Measurements from ENCODE around the gene TOM1L2.

TOM1L2 gene

DNA sequence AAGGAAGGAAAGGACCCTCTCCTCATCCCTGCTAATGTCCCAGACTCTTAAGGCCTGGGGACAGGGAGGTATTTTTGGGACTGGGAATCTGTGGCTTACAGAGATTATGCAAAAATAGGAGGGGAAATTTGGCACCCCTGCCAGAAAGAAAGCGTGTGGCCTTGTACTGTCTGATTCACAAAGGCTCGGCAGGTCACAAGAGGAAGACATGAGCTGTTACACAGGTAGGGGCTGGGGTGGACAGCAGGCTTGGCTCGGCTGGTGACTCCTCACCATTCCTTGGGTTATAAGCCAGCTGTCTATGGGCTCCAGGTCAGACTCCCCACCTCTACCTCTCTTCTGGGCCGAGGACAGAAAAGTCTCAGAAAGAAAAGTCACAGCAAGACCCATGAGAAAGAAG, 114.7 kb downstream of the TOM1L2 start:
- Histone ChIP-seq H3K79me2 (ENCODE audit: insufficient read depth, low read depth) (no peaks in the 10 kb centered on the region), H3K27me3 (ENCODE audit: insufficient read depth, low read depth) (no peaks in the 10 kb centered on the region), H3K9ac (no peak overlapping the region), H3K4me2 (no peak overlapping the region), H3K4me3 (IDR thresholded peaks at IDR 0.05; ENCODE audit: insufficient read depth, low read depth, low read length) (no peak overlapping the region), H3K27ac (no peak overlapping the region), H2AFZ (ENCODE audit: low read depth) (no peak overlapping the region), H4K20me1 (ENCODE audit: insufficient read depth) (no peaks in the 10 kb centered on the region), H3K36me3 (ENCODE audit: insufficient read depth) (no peaks in the 10 kb centered on the region), H3K4me1 (ENCODE audit: low read depth, poor library complexity, severe bottlenecking) (peaks cover 41% of the 10 kb centered on the region)
- TF ChIP-seq, protein P1, sequence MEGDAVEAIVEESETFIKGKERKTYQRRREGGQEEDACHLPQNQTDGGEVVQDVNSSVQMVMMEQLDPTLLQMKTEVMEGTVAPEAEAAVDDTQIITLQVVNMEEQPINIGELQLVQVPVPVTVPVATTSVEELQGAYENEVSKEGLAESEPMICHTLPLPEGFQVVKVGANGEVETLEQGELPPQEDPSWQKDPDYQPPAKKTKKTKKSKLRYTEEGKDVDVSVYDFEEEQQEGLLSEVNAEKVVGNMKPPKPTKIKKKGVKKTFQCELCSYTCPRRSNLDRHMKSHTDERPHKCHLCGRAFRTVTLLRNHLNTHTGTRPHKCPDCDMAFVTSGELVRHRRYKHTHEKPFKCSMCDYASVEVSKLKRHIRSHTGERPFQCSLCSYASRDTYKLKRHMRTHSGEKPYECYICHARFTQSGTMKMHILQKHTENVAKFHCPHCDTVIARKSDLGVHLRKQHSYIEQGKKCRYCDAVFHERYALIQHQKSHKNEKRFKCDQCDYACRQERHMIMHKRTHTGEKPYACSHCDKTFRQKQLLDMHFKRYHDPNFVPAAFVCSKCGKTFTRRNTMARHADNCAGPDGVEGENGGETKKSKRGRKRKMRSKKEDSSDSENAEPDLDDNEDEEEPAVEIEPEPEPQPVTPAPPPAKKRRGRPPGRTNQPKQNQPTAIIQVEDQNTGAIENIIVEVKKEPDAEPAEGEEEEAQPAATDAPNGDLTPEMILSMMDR (conservative IDR thresholded peaks at IDR 0.05; ENCODE audit: low read depth, low read length) = no peak

DNA sequence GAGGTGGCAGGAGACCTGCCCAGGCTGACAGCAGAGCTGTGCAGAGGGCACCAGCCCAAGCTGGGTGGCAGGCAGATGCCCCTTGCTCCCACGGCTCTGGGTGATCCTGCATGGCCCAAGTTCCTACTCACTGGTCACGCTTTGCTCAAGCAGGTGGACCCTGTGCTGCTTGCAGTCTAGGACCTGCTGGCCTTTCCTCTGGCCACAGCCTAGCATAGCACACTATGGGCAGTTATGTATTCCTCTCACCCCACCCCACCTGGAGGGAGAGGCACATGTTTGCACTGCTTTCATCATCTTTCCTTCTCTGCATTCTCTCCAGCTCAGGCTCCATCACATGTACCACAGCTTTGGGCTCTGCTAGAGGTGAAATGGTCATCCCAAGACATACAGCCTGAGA, 115.8 kb downstream of the TOM1L2 start:
- Histone ChIP-seq H3K36me3 (ENCODE audit: insufficient read depth) (no peaks in the 10 kb centered on the region), H3K4me2 (no peak overlapping the region), H3K4me3 (IDR thresholded peaks at IDR 0.05; ENCODE audit: insufficient read depth, low read depth, low read length) (no peak overlapping the region), H3K27me3 (ENCODE audit: insufficient read depth, low read depth) (no peaks in the 10 kb centered on the region), H3K79me2 (ENCODE audit: insufficient read depth, low read depth) (no peaks in the 10 kb centered on the region), H2AFZ (ENCODE audit: low read depth) (no peak overlapping the region), H3K27ac (no peak overlapping the region), H3K4me1 (ENCODE audit: low read depth, poor library complexity, severe bottlenecking) (peaks cover 48% of the 10 kb centered on the region), H3K9ac (no peak overlapping the region), H4K20me1 (ENCODE audit: insufficient read depth) (no peaks in the 10 kb centered on the region)
- TF ChIP-seq, protein P1 (conservative IDR thresholded peaks at IDR 0.05; ENCODE audit: low read depth, low read length) = no peak

DNA sequence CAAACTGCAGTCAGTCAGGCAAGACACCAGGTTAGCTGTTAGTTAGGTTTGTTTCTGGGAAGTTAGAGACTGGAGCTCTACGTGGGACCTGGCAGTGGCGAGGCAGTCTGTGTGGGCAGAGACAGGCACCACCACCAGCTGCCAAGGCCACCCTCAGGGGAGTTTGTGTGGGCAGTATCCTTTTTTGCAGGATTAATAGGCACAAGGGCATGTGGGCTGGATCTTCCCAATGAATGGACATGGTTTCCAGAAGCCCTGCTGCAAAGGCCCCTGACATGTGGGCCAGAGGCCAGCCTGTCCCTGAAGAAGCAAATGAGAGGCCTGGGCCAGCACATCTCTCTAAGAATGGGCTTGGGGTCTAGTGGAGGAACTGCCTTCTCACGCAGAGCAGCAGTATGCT, 116.2 kb downstream of the TOM1L2 start:
- no peak overlapping the region for H3K9ac ChIP-seq
- H3K36me3 ChIP-seq (ENCODE audit: insufficient read depth) = no peaks in the 10 kb centered on the region
- no peak overlapping the region for H3K4me3 ChIP-seq (IDR thresholded peaks at IDR 0.05; ENCODE audit: insufficient read depth, low read depth, low read length)
- H3K27ac ChIP-seq = no peak overlapping the region
- H3K4me1 ChIP-seq (ENCODE audit: low read depth, poor library complexity, severe bottlenecking) = peaks cover 52% of the 10 kb centered on the region
- H2AFZ ChIP-seq (ENCODE audit: low read depth) = no peak overlapping the region
- TF ChIP-seq, protein P1 (conservative IDR thresholded peaks at IDR 0.05; ENCODE audit: low read depth, low read length) = no peak
- no peaks in the 10 kb centered on the region for H4K20me1 ChIP-seq (ENCODE audit: insufficient read depth)
- H3K27me3 ChIP-seq (ENCODE audit: insufficient read depth, low read depth) = no peaks in the 10 kb centered on the region
- H3K79me2 ChIP-seq (ENCODE audit: insufficient read depth, low read depth) = no peaks in the 10 kb centered on the region
- H3K4me2 ChIP-seq = no peak overlapping the region

DNA sequence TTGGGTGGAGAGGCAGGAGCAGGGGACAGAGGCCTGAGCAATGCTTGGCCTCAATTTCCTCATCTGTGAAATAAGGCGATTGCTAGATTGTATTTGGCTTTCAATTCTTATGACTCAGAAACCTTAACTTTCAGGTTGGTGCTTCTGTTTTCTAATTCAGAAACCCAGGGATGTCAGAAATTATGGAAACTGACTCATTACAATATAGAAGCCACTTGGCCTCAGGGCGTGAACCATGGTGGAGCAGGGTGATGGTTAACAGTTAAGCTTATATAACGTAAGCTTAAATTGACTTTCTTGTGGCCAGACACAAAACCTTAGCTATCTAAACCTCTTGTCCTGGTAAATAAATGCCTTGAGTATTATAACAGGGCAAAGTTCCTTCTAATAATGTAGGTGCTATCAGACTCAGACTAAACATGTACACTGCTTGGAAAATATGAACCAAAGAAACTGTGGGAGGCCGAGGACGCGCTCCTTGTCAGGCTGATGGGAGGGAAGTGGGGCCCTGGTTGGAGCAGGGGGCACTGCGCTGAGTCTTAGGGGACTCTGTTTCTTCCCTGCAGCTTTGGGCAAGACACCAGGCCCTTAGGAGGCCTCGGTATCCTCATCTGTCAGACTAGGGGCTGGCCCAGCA, 118.3 kb downstream of the TOM1L2 start:
- no peak overlapping the region for H2AFZ ChIP-seq (ENCODE audit: low read depth)

More for the DNA sequence above, 118.3 kb downstream of the TOM1L2 start:
- Histone ChIP-seq H3K27ac (no peak overlapping the region), H3K4me1 (ENCODE audit: low read depth, poor library complexity, severe bottlenecking) (peaks cover 66% of the 10 kb centered on the region), H3K27me3 (ENCODE audit: insufficient read depth, low read depth) (no peaks in the 10 kb centered on the region), H3K4me3 (IDR thresholded peaks at IDR 0.05; ENCODE audit: insufficient read depth, low read depth, low read length) (no peak overlapping the region), H3K79me2 (ENCODE audit: insufficient read depth, low read depth) (no peaks in the 10 kb centered on the region), H3K36me3 (ENCODE audit: insufficient read depth) (no peaks in the 10 kb centered on the region), H3K4me2 (no peak overlapping the region), H4K20me1 (ENCODE audit: insufficient read depth) (no peaks in the 10 kb centered on the region), H3K9ac (no peak overlapping the region)
- TF ChIP-seq, protein P1 (conservative IDR thresholded peaks at IDR 0.05; ENCODE audit: low read depth, low read length) = no peak
